Inflammatory macrophage treated with lipopolysaccharide for 4 hours (primary cell): ENCODE measurements around the gene RASA4.
"Not testable (repeated sequence)": the region's sequence is repeated elsewhere in the genome, so short reads cannot be mapped to it uniquely, and the experiment has no call there.

Experiments
- DNase-seq: peaks from one replicate; pipeline ENCODE4 v3.0.0-alpha.2; 2020

The RASA4 gene

DNA sequence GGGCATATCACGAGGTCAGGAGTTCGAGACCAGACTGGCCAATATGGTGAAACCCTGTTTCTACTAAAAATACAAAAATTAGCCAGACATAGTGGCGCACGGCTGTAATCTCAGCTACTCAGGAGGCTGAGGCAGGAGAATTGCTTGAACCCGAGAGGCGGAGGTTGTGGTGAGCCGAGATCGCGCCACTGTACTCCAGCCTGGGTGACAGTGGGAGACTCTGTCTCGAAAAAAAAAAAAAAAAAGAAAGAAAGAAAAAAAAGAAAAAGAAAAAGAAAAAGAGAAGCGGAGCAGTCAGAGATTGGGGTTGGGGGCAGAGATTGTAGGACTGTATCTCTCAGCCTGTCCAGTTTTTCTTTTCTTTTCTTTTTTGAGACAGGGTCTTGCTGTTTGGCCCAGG lies 73.8 kb downstream of the RASA4 start:
- DNase-seq = not testable (repeated sequence)

DNA sequence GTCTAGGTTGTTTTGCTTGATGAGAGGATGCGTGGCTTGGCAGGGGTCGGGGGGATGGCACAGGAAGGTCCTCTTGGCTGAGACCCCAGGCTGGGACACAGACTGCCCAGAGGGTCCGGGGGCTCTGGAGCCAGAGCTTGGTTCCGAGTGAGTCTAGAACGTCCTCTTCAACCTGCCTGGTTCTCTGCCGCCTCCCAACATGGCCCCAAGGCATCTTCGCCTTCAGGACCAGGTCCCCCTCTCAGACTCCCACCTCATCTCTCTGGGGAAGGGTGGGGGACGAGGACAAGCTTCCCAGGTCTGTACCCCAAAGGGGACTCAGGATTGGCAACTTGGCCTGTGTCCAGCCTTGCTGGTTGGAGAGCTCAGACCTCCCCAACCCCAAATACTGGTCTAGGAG lies 74.5 kb downstream of the RASA4 start:
- not testable (repeated sequence) for DNase-seq

DNA sequence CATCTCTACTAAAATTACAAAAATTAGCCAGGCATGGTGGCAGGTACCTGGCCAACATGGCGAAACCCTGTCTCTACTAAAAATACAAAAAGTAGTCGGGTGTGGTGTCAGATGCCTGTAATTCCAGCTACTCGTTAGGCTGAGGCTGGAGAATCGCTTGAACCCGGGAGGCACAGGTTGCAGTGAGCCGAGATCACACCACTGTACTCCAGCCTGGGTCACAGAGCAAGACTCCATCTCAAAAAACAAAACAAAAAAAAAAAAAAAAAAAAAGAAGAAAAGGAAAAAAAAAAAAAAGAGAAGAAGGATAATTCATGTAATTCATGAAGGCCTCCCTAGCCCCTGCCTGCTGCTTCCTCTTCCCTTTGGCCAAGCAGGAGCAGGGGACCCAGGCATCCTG lies 76.0 kb downstream of the RASA4 start:
- not testable (repeated sequence) for DNase-seq

DNA sequence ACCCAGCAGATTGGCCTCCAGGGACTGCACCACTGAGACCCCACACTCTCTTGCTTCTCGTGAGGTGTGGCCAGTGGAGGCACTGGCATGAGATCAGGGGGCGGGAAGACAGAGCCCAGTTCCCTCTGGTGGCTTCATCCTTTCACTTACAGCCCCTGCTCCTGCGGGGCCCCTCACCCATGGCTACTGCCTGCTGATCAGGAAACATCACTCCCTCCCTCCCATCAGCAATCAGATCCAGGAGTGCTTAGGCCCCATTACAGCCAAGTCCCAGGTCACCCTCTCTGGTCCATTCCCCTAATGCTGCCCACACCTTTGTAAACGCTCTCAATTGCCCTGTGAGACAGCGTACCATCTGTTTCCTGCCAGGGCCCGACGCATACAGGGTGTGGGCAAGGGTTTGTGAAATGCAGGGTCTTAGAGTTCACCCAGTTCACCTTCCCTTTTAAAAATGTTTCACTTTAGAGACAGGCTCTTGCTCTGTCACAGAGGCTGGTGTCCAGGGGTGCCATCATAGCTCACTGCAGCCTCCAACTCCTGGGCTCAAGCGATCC lies 81.4 kb downstream of the RASA4 start:
- DNase-seq = not testable (repeated sequence)

DNA sequence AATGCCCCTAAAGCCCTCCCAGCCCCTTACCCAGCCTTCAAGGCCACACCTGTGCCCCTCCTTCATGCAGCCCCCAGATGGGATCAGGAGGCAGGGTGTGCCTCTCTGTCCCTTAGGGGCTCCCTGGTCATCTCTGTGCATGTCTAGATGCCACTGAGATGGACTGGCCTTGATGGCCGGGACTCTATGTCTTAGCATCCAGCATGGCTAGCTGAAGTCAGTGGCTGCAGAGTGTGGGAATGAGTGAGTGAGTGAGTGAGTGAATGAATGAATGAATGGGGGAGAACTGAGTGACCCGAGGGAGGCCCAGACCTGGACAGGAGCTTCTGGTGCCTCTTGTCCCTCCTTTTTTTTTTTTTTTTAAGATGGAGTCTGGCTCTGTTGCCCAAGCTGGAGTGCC lies 84.4 kb downstream of the RASA4 start:
- not testable (repeated sequence) for DNase-seq

DNA sequence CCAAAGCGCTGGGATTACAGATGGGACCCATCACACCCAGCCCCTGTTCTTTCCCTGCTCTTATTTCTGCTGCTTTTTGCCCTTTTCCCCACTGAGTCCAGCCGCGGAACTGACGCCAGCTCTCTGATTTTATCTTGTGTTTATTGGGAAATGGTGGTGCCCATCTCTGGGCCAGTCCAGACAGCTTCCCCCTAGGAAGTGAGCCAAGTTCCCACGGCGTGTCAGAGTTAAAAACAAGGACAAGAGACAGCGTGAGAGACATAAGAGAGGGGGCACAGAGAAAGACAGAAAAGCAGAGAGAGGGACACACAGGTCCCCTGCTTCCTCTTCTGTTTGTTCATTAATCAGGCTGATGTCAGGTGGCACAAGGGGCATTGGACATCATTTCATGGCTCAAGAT lies 85.0 kb downstream of the RASA4 start:
- DNase-seq = not testable (repeated sequence)

DNA sequence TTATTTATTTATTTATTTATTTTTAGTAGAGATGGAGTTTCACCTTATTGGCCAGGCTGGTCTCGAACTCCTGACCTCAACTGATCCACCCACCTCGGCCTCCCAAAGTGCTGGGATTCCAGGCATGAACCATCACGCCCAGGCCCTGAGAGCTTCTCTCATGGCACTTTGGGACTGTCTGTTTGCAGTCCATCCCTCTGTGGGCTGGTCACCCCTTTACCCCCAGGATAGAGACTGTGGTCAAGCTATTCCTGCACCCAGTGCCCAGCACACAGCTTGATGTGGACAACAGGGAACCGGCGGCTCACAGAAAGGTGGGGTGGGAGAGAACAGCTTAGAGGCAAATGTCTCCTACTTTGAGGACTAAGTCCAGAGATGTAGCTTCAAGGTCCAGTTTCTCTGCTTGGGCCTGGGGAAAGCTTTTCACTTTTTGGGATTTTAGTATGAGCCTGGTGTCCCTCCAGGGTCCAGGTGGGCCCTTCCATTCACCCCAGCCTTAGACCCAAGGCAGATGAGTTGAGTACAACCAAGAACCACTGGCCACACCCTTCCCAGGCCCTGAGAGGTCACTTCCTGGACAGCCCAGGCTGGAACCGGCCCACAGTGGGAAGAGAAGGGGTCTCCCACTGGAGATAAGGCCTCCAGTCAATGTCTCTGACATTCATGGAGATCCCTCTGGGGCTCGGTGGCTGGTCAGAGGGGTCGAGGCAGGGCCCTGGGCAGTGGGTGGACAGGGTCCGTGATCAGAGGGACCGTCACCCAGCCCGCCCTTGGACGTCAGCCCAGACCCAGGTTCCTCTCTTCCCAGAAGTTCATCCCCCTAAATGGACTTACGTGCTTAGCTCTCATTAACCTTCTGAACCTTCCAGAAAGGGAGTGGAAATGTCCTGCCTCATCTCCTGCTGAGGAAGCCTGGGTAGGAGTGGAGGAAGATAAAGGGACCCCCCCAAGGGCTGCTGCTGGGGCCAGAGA lies 88.4 kb downstream of the RASA4 start:
- not testable (repeated sequence) for DNase-seq

DNA sequence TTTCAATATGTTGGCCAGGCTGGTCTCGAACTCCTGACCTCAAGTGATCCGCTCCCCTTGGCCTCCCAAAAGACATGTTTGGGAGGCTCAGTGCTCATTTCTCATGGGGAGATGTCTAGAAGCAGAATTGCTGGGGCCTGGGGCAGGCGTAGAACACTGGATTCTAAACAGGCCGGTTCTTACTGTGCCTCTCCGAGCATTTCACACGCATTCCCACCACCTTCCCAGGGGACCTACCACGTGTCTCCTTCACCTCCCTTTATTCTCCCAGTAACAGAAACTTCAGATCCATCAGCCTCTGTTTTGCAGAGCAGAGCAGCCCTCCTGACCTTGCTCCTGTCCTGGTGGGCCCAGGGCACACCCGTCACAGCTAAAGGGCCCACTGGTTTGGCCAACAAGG lies 89.4 kb downstream of the RASA4 start:
- not testable (repeated sequence) for DNase-seq

DNA sequence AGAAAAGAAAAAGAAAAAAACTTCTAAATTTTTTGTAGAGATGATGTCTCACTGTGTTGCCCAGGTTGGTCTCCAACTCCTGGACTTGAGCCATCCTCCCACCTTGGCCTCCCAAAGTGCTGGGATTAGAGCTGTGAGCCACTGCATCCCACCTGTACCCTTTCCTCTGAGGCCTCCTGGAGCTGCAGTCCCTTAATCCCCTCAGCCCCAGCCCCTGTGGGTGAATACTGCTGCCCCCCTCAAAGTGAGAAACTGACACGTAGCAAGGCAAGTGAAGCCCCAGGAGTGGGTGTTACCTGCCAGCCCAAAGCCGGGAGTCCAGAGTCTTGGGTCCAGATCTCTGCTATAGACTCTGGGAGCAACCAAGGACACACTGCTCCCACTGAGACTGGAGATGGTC lies 91.8 kb downstream of the RASA4 start:
- DNase-seq = not testable (repeated sequence)
